Brain microvascular endothelial cell (primary cell): ENCODE measurements around the gene SFT2D3.

Source experiments
- DNase-seq: peaks from one replicate; pipeline ENCODE4 v3.0.0-alpha.2; 2020
- H3K27ac ChIP-seq: fragments of 250-450 bp; sonication (Bioruptor Pico); 2 replicates; pipeline ENCODE4 v1.5.1; 2020; ENCODE audit warnings: mild to moderate bottlenecking, moderate library complexity
- H3K27me3 ChIP-seq: fragments of 250-450 bp; sonication (Bioruptor Pico); replicated peaks from 2 replicates; pipeline ENCODE4 v1.5.1; 2020; ENCODE audit warnings: mild to moderate bottlenecking
- H3K36me3 ChIP-seq: fragments of 250-450 bp; sonication (Bioruptor Pico); replicated peaks from 2 replicates; pipeline ENCODE4 v1.5.1; 2020; ENCODE audit warnings: mild to moderate bottlenecking
- H3K4me3 ChIP-seq: 2 replicates; pipeline ENCODE4 v1.5.1; 2011; ENCODE audit warnings: low read depth, mild to moderate bottlenecking, control low read depth, low read length, moderate library complexity
- CTCF ChIP-seq: IDR thresholded peaks from 2 replicates; pipeline ENCODE4 v1.5.1; 2011; ENCODE audit warnings: low read depth, mild to moderate bottlenecking, moderate library complexity, low read length, control low read depth, inconsistent platforms; ENCODE audit errors: missing control alignments
- in situ Hi-C: cut with HindIII; loops from 2 replicates; pipeline ENCODE4 v1.10.0; 2017; ENCODE audit warnings: low sequenced_read_pairs, low pct_ligation_motif_present

Gene SFT2D3

GRCh38 chr2:127683056-127683455, 18.2 kb upstream of the SFT2D3 start:
- Histone ChIP-seq H3K36me3 (no peaks in the 10 kb centered on the region), H3K27ac (no peak overlapping the region), H3K27me3 (no peaks in the 10 kb centered on the region), H3K4me3 (no peak overlapping the region)
- TF ChIP-seq CTCF, result no peak
- DNase-seq, result no peak
- in situ Hi-C loops, result no loop called here

DNA sequence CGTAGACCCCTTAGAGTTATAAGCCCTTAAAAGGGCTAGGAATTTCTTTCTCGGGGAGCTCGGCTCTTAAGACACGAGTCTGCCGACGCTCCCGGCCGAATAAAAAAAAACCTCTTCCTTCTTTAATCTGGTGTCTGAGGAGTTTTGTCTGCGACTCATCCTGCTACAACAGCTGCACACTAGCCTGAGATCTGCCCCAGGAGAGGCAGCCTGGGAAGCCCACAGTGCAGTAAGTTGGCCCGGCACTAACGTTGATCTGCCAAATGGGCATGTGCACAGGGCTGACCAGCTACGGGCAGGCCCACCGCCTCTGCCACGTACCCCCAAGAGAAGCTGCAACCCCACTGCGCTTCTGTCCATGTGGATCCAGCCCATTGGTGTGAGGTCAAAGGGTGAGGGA, 17.5 kb upstream of the SFT2D3 start:
- no peak for TF ChIP-seq CTCF
- no peaks in the 10 kb centered on the region for H3K36me3 ChIP-seq
- in situ Hi-C loops, result no loop called here
- no peak overlapping the region for H3K4me3 ChIP-seq
- DNase-seq, result no peak
- no peaks in the 10 kb centered on the region for H3K27me3 ChIP-seq
- H3K27ac ChIP-seq, result no peak overlapping the region

DNA sequence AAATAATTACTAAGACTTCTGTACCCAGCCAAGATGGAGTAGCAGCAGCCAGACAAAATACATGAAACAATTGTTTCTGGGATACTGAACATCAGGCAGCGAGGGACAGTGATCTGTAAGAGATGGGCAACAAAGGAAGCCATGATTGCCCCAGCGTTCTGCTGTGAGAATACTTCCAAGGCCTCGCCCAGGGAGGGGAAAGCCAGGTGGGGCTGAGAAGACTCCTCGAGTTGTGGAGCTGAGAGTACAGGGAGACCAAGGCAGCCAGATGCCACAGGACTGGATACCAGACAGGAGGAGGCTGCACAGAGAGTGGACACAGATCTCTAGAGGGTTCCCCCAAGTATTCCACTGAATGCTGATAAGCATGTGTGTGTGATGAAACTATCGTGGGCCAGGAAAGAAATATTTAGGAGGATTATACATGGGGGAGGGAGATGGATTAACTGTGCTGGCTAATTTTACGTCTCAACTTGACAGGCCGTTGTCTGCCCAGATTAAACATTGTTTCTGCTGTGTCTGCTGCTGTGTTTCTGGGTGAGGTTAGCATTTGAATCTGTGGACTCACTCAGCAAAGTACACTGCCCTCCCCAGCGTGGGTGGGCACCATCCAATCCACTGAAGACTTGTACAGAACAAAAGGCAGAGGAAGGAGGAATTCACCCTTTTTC, 15.8 kb upstream of the SFT2D3 start:
- TF ChIP-seq CTCF, result no peak
- Histone ChIP-seq H3K27ac (no peak overlapping the region), H3K36me3 (no peaks in the 10 kb centered on the region), H3K27me3 (no peaks in the 10 kb centered on the region), H3K4me3 (no peak overlapping the region)
- in situ Hi-C loops, result no loop called here
- no peak for DNase-seq

DNA sequence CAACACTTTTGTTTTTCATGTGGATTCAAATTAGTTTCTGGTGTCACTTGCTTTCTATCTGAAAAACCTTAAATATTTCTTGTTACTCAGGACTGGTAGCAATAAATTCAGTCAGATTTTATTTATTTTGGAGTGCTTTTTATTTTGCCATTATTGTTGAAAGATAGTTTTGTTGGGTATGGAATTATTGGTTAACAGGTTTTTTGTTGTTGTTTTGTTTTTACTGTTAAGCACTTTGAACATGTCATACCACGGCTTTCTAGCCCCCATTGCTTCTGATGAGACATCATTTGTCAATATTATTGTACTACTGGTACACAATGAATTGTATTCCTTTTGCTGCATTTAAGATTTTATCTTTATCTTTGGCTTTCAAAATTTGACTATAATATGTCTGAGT, 12.9 kb upstream of the SFT2D3 start:
- Histone ChIP-seq H3K27ac (no peak overlapping the region), H3K27me3 (no peaks in the 10 kb centered on the region), H3K36me3 (no peaks in the 10 kb centered on the region), H3K4me3 (no peak overlapping the region)
- in situ Hi-C loops, result no loop called here
- no peak for TF ChIP-seq CTCF
- no peak for DNase-seq

DNA sequence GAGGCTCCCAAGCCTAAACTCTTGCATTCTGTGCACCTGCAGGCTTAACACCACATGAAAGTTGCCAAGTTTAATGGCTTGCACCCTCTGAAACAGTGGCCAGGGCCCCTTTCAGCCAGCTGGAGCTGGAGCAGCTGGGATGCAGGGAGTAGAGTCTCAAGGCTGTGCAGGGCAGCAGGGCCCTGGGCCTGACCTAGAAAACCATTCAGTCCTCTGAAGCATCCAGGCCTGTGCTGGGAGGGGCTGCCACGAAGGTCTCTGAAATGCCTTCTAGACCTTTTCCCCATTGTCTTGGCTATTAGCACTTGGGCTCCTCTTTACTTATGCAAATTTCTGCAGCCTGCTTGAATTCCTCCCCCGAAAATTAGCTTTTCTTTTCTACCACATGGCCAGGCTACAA, 10.6 kb upstream of the SFT2D3 start:
- H3K27me3 ChIP-seq, result no peaks in the 10 kb centered on the region
- in situ Hi-C loops, result no loop called here
- no peaks in the 10 kb centered on the region for H3K36me3 ChIP-seq
- no peak for TF ChIP-seq CTCF
- H3K4me3 ChIP-seq, result no peak overlapping the region
- DNase-seq, result no peak
- H3K27ac ChIP-seq, result no peak overlapping the region

- in situ Hi-C loops, result no loop called here
- no peak for TF ChIP-seq CTCF
- no peak overlapping the region for H3K27ac ChIP-seq
- H3K36me3 ChIP-seq, result no peaks in the 10 kb centered on the region
- H3K27me3 ChIP-seq, result no peaks in the 10 kb centered on the region
- no peak overlapping the region for H3K4me3 ChIP-seq
- no peak for DNase-seq
Measured at GRCh38 chr2:127694986-127695385, 6.3 kb upstream of the SFT2D3 start.
